BJ (cell line): ENCODE results near the gene APOA5. TPM values are rescaled to one million over a fixed set of nuclear protein-coding genes. Genes with fewer than 3 reads are reported as not detected.
A peak's percentile ranks its signal among the peaks of the same experiment; 100 is the strongest.

Experiments
- CTCF ChIA-PET: fragments of 350-600 bp; formaldehyde crosslinking; extraction: SDS; loops from one replicate; lab custom pipeline; 2021; ENCODE audit warnings: antibody characterized with exemption, inconsistent platforms; lab: Yijun Ruan, JAX
- POLR2A ChIA-PET: fragments of 300-600 bp; sonication (Branson Sonifier 250); formaldehyde crosslinking; extraction: SDS; loops from one replicate; lab custom pipeline; 2021; ENCODE audit warnings: antibody characterized with exemption; lab: Charles Lee
- DNase-seq: peaks from one replicate; pipeline ENCODE4 v3.0.0-alpha.2; 2011; ENCODE audit warnings: low read depth
- H3K27me3 ChIP-seq: 2 replicates; pipeline ENCODE4 v1.6.0; 2011; ENCODE audit warnings: low read length; ENCODE audit not compliant: control insufficient read depth, insufficient read depth
- H3K36me3 ChIP-seq: 2 replicates; pipeline ENCODE4 v1.5.1; 2011; ENCODE audit warnings: low read length; ENCODE audit not compliant: control insufficient read depth, insufficient read depth
- H3K4me3 ChIP-seq: 2 replicates; pipeline ENCODE4 v1.5.1; 2011; ENCODE audit warnings: low read depth, mild to moderate bottlenecking, control low read depth, low read length
- polyA plus RNA-seq: library from polyadenylated mRNA; depleted of rRNA; stranded (reverse); fragments of >200 nt; gene quantifications from 2 replicates; pipeline ENCODE4 v1.2.3, GENCODE V29; 2011
- TF ChIP-seq, protein P1 (sequence below): IDR thresholded peaks from 2 replicates; pipeline ENCODE4 v1.5.1; 2011; ENCODE audit warnings: low read depth, mild to moderate bottlenecking, control low read depth, inconsistent platforms, low read length, moderate library complexity; ENCODE audit not compliant: insufficient read depth

APOA5 gene
- polyA plus RNA-seq, 1 experiment = not detected

DNA sequence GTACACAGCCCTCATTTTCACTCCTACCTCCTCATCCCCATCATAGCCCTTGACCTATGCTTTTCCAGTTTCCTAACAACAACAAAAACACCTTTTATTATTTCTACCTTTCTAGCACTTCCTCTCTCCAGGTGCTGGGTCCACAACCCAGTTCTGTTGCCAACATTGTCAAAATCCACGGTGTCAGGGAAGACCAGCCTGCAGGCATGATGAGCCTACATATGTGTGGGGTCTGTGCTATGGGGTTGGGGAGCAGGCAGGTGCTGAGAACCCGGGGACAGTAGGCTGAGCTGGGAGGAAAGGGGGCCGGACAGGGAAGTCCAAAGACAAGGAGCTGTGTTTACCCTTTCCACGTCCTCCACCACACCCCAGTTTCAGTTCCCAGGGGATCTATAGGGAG is 3.1 kb downstream of the APOA5 start:
- no peaks in the 10 kb centered on the region for H3K27me3 ChIP-seq
- ChIA-PET POLR2A (interaction anchor here (0.6 kb wide), 1 partner anchor 15 kb away, joined by 3 read pairs; no protein-coding TSS in a partner anchor), CTCF (interaction anchor here (2.3 to 9.6 kb wide), 3 partner anchors 48 to 438 kb away, joined by 12 to 165 read pairs (median 14); no protein-coding TSS in a partner anchor)
- peaks cover 15% of the 10 kb centered on the region for H3K36me3 ChIP-seq
- H3K4me3 ChIP-seq = peak overlapping the region; percentile 80
- DNase-seq = no peak
- TF ChIP-seq, protein P1, sequence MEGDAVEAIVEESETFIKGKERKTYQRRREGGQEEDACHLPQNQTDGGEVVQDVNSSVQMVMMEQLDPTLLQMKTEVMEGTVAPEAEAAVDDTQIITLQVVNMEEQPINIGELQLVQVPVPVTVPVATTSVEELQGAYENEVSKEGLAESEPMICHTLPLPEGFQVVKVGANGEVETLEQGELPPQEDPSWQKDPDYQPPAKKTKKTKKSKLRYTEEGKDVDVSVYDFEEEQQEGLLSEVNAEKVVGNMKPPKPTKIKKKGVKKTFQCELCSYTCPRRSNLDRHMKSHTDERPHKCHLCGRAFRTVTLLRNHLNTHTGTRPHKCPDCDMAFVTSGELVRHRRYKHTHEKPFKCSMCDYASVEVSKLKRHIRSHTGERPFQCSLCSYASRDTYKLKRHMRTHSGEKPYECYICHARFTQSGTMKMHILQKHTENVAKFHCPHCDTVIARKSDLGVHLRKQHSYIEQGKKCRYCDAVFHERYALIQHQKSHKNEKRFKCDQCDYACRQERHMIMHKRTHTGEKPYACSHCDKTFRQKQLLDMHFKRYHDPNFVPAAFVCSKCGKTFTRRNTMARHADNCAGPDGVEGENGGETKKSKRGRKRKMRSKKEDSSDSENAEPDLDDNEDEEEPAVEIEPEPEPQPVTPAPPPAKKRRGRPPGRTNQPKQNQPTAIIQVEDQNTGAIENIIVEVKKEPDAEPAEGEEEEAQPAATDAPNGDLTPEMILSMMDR = no peak

DNA sequence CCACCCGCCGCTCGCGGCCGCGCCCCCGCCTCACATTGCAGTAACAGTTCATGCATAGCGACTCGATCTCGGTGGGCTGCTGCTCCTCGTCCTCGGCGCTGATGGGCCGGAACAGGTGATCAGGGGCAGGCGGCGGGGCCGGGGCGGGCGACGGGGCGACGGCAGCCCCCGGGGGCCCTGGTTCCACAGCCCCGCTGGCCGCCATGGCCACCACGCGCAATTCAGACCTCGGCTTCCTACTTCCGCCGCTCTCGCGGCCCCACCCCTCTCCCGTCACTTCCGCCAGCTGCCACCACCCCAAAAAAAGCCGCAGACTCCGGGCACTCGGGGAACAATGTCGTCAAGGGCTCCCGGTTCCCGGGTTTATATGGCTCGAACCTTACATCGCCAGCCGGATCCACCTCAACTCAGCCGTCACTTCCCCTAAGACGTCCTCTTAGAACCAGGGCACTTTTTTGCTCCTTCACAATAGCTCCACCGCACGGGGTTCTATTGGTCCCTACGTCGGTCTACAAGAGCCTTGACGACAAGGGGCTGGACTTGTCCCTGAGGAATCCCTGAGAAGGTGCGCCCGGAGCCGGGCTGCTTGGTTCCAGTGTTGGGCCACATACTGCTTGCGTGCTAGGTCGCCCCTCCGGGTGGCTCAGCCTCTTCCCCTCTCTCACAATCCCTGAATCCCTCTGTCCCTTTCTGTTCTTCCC is 3.7 kb downstream of the APOA5 start, which contains the start of gene ZPR1:
TSS of gene ZPR1 (minus strand) at position 238 of the 701 bp plus-strand sequence. CDS start at position 205, 33 bp downstream.
- TF ChIP-seq, protein P1 = no peak
- DNase-seq = peak; percentile 18
- no peaks in the 10 kb centered on the region for H3K27me3 ChIP-seq
- H3K36me3 ChIP-seq = peaks cover 20% of the 10 kb centered on the region
- CTCF ChIA-PET = interaction anchor here (0.8 to 9.6 kb wide), 8 partner anchors 8 to 439 kb away, joined by 3 to 165 read pairs (median 4); no protein-coding TSS in a partner anchor
- peak within 1 kb of the TSS; percentile 80 for H3K4me3 ChIP-seq
- POLR2A ChIA-PET = interaction anchor here (0.6 to 0.7 kb wide), 2 partner anchors 14 to 66 kb away, joined by 3 to 4 read pairs; no protein-coding TSS in a partner anchor

DNA sequence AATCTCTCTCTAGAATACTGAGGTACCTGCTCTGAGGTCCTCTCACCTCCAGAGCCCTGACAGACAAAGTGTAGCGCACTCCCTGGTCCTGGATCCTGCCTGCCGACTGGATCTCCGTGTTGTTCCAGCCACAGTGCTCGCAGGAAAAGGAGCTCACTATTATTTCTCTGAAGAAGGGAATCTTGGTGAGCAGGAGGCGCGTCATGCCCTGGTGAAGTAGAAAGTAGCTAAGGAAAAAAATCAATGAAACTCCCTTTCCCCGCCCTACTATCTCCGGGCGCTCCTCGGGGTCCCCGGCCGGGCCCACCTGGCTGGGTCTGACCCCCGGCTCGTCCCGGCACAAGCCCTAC is 4.3 kb downstream of the APOA5 start:
- H3K4me3 ChIP-seq = peak overlapping the region; percentile 80
- TF ChIP-seq, protein P1 = no peak
- ChIA-PET POLR2A (interaction anchor here (0.7 kb wide), 1 partner anchor 66 kb away, joined by 4 read pairs; no protein-coding TSS in a partner anchor), CTCF (interaction anchor here (0.8 to 9.6 kb wide), 8 partner anchors 8 to 439 kb away, joined by 3 to 165 read pairs (median 4); no protein-coding TSS in a partner anchor)
- peaks cover 23% of the 10 kb centered on the region for H3K36me3 ChIP-seq
- DNase-seq = no peak
- H3K27me3 ChIP-seq = no peaks in the 10 kb centered on the region

DNA sequence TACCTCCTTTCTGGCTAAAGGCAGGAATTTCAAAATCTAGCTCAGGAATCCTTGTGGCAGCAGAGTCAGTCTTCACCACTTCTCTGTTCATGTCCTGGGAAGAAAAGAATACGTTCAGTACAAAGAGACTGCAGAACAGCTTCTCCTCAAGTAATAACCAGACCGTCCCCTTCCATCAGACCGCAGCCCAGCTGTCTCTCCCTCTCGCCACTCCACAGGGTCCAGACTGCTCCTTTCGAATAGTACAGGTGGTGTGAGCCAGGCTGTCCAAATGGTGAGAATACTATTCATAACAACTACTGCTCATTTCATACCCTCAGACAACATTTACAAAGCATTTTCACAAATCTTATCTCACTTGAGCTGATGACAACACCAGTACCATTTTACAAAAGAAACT is 4.7 kb downstream of the APOA5 start:
- Histone ChIP-seq H3K4me3 (peak overlapping the region; percentile 80), H3K36me3 (peaks cover 23% of the 10 kb centered on the region), H3K27me3 (no peaks in the 10 kb centered on the region)
- TF ChIP-seq, protein P1 = no peak
- no peak for DNase-seq
- CTCF ChIA-PET = interaction anchor here (0.6 to 9.6 kb wide), 10 partner anchors 9 to 440 kb away, joined by 3 to 165 read pairs (median 4); no protein-coding TSS in a partner anchor
- POLR2A ChIA-PET = no interaction called here

DNA sequence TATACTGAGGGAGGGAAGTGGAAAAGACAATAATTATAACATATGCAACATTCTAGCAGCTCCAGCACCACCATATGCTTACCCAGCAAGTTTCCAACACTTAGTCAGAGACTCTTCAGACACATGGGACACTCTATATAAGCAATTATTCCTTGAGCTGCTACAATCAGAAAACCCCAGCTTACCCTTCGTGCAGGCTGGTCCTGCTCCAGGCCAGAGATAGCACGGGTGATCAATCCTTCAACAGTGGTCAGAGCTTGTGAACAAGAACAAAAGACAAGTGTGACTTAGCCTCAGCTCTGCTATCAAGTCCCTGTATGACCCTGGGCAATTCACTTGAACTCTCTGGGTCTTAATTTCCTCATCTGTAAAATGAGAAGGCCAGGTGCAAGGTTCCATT is 5.4 kb downstream of the APOA5 start:
- POLR2A ChIA-PET = no interaction called here
- DNase-seq = no peak
- H3K4me3 ChIP-seq = no peak overlapping the region
- peaks cover 24% of the 10 kb centered on the region for H3K36me3 ChIP-seq
- CTCF ChIA-PET = interaction anchor here (0.6 to 9.6 kb wide), 7 partner anchors 10 to 436 kb away, joined by 3 to 165 read pairs (median 5); no protein-coding TSS in a partner anchor
- no peaks in the 10 kb centered on the region for H3K27me3 ChIP-seq
- TF ChIP-seq, protein P1 = no peak
